Measurements from ENCODE around the gene TFF2.
A peak's percentile ranks its signal among the peaks of the same experiment; 100 is the strongest.

DNA sequence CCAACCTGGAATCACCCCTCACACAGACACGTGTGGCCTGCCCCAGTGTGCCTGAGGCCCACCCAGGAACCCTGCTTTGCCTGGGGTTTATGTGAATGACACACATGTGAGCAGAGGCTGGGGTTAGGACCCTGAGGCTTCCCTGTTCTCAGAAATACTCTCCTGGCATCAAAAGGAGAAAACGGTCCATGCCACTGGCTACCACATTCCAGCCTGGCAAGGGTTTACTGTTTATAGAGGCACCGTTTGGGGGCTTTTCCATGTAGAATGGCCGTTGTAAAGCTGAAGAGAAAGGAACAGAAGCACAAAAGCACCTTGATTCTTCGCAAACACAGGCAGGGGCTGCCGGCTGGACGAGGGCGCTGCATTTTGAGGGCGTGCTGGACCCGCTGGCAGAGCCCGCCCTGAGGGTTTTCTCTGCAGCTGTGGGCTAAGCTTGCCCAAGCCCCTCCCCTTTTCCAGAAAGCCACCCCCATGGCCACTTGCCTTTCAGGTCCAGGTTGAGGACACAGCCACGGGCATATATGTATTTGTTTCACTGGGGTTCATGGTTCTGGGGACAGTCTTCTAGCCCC, 48.6 kb downstream of the TFF2 start:
- no peak for TF ChIP-seq POLR2A (IDR thresholded peaks at IDR 0.05)
- peak; percentile 39 to 56 (median 51) for TF ChIP-seq POLR2AphosphoS5 (IDR thresholded peaks at IDR 0.05)

Measured in spleen (tissue), 3 donors.